ENCODE results near the gene ZBTB7C. TPM values are rescaled to one million over a fixed set of nuclear protein-coding genes. Genes with fewer than 3 reads are reported as not detected.

The ZBTB7C gene
- total RNA-seq, 1 donor from 2014 or later = 0.11 TPM

DNA sequence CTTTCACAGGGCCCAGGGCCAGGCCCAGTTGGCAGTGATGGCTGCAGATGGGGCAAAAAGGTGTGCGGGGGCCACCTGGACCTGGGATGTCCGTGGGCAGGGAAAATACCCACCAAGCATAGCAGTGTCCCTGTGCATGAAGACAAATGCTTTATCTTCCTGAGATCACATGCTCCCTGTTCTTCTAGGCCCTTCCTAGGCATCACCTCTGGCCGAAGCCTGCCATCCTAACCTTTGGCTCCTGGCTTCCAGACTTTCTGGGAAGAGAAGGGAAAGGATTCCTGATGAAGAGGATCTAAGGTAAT, 373.7 kb downstream of the ZBTB7C start:
- TF ChIP-seq, protein P1, sequence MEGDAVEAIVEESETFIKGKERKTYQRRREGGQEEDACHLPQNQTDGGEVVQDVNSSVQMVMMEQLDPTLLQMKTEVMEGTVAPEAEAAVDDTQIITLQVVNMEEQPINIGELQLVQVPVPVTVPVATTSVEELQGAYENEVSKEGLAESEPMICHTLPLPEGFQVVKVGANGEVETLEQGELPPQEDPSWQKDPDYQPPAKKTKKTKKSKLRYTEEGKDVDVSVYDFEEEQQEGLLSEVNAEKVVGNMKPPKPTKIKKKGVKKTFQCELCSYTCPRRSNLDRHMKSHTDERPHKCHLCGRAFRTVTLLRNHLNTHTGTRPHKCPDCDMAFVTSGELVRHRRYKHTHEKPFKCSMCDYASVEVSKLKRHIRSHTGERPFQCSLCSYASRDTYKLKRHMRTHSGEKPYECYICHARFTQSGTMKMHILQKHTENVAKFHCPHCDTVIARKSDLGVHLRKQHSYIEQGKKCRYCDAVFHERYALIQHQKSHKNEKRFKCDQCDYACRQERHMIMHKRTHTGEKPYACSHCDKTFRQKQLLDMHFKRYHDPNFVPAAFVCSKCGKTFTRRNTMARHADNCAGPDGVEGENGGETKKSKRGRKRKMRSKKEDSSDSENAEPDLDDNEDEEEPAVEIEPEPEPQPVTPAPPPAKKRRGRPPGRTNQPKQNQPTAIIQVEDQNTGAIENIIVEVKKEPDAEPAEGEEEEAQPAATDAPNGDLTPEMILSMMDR (IDR thresholded peaks at IDR 0.05) = no peak
- Mint-ChIP-seq H3K4me3 (ENCODE audit: unreplicated experiment) (no peak overlapping the region), H3K27me3 (ENCODE audit: unreplicated experiment) (no peaks in the 10 kb centered on the region), H3K9me3 (ENCODE audit: unreplicated experiment) (no peaks in the 10 kb centered on the region), H3K36me3 (ENCODE audit: unreplicated experiment) (no peaks in the 10 kb centered on the region), H3K27ac (ENCODE audit: unreplicated experiment) (no peak overlapping the region), H3K4me1 (ENCODE audit: unreplicated experiment) (peaks cover 4% of the 10 kb centered on the region)
- DNase-seq (ENCODE audit: extremely low spot score, unreplicated experiment) = no peak

- Mint-ChIP-seq H3K9me3 (ENCODE audit: unreplicated experiment) (no peaks in the 10 kb centered on the region), H3K36me3 (ENCODE audit: unreplicated experiment) (no peaks in the 10 kb centered on the region), H3K4me3 (ENCODE audit: unreplicated experiment) (no peak overlapping the region), H3K27me3 (ENCODE audit: unreplicated experiment) (no peaks in the 10 kb centered on the region), H3K27ac (ENCODE audit: unreplicated experiment) (no peak overlapping the region), H3K4me1 (ENCODE audit: unreplicated experiment) (peaks cover 4% of the 10 kb centered on the region)
- TF ChIP-seq, protein P1 (IDR thresholded peaks at IDR 0.05) = no peak
- DNase-seq (ENCODE audit: extremely low spot score, unreplicated experiment) = no peak
Observed at GRCh38 chr18:48034651-48035555, 374.3 kb downstream of the ZBTB7C start.

DNA sequence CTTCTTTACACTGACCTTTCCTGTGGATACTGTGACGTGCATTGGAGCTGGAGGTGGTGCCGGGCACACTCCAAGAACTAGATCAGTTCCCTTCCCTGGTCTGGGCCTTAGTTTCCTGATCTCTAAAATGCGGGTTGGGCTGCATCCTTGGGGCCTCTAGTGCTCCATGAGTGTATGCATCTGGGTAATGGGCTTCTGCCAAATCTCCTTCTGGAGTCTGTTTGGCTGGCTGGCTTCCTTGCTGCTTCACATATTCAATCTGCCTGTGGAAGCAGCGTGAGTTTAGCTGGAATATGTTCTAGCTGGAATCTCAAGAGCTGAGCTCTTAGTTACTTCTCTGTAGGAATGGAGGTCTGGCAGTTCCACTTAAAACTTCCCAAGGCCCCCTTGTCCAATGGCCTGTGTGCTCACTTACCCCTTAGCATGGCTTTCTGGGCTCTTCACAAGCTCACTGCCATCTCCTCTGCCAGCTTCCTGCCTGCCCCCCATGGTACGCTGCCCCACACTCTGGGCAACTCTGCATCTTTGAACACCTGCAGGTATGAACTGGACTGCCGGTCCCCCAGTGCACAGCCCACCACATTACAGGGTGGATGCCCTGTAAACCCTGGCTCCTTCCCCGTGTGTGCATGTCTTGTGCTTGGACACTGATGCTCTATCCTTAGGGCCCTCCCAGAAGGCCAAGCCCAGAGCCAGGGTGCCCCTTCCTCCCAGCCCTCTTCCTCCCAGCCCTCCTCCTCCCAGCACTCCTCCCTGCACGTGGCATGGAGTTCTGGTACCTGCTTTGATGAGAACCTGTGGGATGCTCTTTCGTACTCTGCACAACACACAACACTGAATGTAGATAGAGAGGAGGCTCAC, 375.2 kb downstream of the ZBTB7C start:
- Mint-ChIP-seq H3K36me3 (ENCODE audit: unreplicated experiment) (no peaks in the 10 kb centered on the region), H3K4me1 (ENCODE audit: unreplicated experiment) (peaks cover 4% of the 10 kb centered on the region), H3K4me3 (ENCODE audit: unreplicated experiment) (no peak overlapping the region), H3K9me3 (ENCODE audit: unreplicated experiment) (no peaks in the 10 kb centered on the region), H3K27me3 (ENCODE audit: unreplicated experiment) (no peaks in the 10 kb centered on the region), H3K27ac (ENCODE audit: unreplicated experiment) (no peak overlapping the region)
- TF ChIP-seq, protein P1 (IDR thresholded peaks at IDR 0.05) = no peak
- no peak for DNase-seq (ENCODE audit: extremely low spot score, unreplicated experiment)

GRCh38 chr18:48032876-48033789, 376.1 kb downstream of the ZBTB7C start:
- Mint-ChIP-seq H3K4me1 (ENCODE audit: unreplicated experiment) (peaks cover 6% of the 10 kb centered on the region), H3K27me3 (ENCODE audit: unreplicated experiment) (no peaks in the 10 kb centered on the region), H3K27ac (ENCODE audit: unreplicated experiment) (no peak overlapping the region), H3K36me3 (ENCODE audit: unreplicated experiment) (no peaks in the 10 kb centered on the region), H3K9me3 (ENCODE audit: unreplicated experiment) (no peaks in the 10 kb centered on the region), H3K4me3 (ENCODE audit: unreplicated experiment) (no peak overlapping the region)
- TF ChIP-seq, protein P1 (IDR thresholded peaks at IDR 0.05) = no peak
- DNase-seq (ENCODE audit: extremely low spot score, unreplicated experiment) = no peak

Measured in osteocyte (in vitro differentiated cells).